IPS-NIHi7 (cell line): Measurements from ENCODE around the gene HOXD12.

Experiments used
- DNase-seq: peaks from one replicate; pipeline ENCODE4 v3.0.0; 2012; ENCODE audit warnings: mixed read lengths; ENCODE audit errors: extremely low spot score

HOXD12 gene

GRCh38 chr2:176099728-176100546, at the start of gene HOXD12:
Gene HOXD12, plus strand, starts transcription at chr2:176099795. Its CDS starts 7 bp downstream, at chr2:176099802.
- peak; percentile 10 for DNase-seq

GRCh38 chr2:176056406-176056805, 43.2 kb upstream of the HOXD12 start:
- DNase-seq, result no peak

- no peak for DNase-seq
These were observed 35.6 kb upstream of the HOXD12 start for GRCh38 chr2:176063958-176064357.

GRCh38 chr2:176066645-176067588, 32.7 kb upstream of the HOXD12 start:
- no peak for DNase-seq

GRCh38 chr2:176067589-176068418, 31.8 kb upstream of the HOXD12 start:
- DNase-seq, result no peak

GRCh38 chr2:176068419-176068832, 31.2 kb upstream of the HOXD12 start:
- no peak for DNase-seq

- no peak for DNase-seq
These were observed 28.0 kb upstream of the HOXD12 start for GRCh38 chr2:176071330-176072291.

- no peak for DNase-seq
These were observed 27.3 kb upstream of the HOXD12 start for GRCh38 chr2:176072292-176072669.

GRCh38 chr2:176072951-176073904, 26.4 kb upstream of the HOXD12 start:
- no peak for DNase-seq

- no peak for DNase-seq
These were observed 24.6 kb upstream of the HOXD12 start for GRCh38 chr2:176074919-176075425.

- no peak for DNase-seq
These were observed 24.1 kb upstream of the HOXD12 start for GRCh38 chr2:176075481-176075880.

- DNase-seq, result no peak
These were observed 23.5 kb upstream of the HOXD12 start for GRCh38 chr2:176076063-176076462.

- DNase-seq, result no peak
These were observed 22.8 kb upstream of the HOXD12 start for GRCh38 chr2:176076796-176077195.

GRCh38 chr2:176078541-176079284, 20.9 kb upstream of the HOXD12 start:
- DNase-seq, result no peak

- no peak for DNase-seq
These were observed 20.2 kb upstream of the HOXD12 start for GRCh38 chr2:176079285-176079830.

GRCh38 chr2:176079831-176080539, 19.6 kb upstream of the HOXD12 start:
- DNase-seq, result peak; percentile 83
